OCI-LY3 (cell line): Measurements from ENCODE around the gene HSPA12A.

ENCODE experiments used
- EZH2phosphoT487 ChIP-seq: fragments of 200-600 bp; shearing (Covaris generic); IDR thresholded peaks from 2 replicates; pipeline ENCODE4 v1.6.1; 2018; ENCODE audit warnings: antibody characterized with exemption, mixed run types, low read depth
- TF ChIP-seq, protein P1 (sequence below): fragments of 200-600, 300-600 bp; sonication (generic); IDR thresholded peaks from 2 replicates; pipeline ENCODE4 v1.5.1; 2014; ENCODE audit warnings: antibody characterized with exemption, low read length, low read depth

DNA sequence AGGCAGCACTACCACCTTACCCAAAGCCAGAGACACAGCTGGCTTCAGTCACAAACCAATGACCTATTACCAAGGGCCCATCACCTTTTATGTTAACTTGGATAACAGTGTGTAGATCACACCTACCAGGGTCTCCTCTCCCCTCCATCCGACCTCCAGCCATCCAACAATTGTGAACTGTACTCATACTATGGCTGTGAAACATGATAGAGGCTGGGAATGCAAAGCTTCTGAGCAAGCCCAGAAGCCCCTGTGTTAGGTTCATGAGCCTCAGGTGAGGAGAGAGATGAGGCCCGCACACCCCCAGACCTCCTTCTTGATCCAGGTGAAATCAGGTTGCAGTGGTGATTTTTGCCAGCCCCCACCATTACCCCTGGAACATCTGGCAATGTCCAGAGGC, 73.9 kb downstream of the HSPA12A start:
- TF ChIP-seq, protein P1, sequence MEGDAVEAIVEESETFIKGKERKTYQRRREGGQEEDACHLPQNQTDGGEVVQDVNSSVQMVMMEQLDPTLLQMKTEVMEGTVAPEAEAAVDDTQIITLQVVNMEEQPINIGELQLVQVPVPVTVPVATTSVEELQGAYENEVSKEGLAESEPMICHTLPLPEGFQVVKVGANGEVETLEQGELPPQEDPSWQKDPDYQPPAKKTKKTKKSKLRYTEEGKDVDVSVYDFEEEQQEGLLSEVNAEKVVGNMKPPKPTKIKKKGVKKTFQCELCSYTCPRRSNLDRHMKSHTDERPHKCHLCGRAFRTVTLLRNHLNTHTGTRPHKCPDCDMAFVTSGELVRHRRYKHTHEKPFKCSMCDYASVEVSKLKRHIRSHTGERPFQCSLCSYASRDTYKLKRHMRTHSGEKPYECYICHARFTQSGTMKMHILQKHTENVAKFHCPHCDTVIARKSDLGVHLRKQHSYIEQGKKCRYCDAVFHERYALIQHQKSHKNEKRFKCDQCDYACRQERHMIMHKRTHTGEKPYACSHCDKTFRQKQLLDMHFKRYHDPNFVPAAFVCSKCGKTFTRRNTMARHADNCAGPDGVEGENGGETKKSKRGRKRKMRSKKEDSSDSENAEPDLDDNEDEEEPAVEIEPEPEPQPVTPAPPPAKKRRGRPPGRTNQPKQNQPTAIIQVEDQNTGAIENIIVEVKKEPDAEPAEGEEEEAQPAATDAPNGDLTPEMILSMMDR = no peak
- no peak for TF ChIP-seq EZH2phosphoT487
